ENCODE measurements around the gene CIROP.

CIROP gene

DNA sequence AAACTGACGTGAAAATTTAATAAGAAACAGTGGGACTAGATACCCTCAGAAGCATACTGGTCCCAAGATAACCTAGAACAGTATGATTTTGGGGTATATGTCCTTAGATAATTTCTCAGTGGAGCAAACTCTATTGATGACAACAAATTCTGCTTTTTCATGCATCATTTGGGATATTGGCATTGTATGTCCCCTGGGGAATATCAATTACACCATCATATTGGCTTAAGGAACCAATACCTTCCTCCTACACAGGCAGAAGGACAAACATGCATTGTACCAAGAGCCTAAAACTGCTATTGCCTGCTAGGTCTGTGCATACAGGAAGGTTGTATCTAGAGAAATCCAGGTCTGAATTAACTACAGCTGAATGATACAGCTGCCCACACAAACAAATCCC, 29.9 kb downstream of the CIROP start:
- no peaks in the 10 kb centered on the region for H3K27me3 ChIP-seq (ENCODE audit: insufficient read depth, low read length)

DNA sequence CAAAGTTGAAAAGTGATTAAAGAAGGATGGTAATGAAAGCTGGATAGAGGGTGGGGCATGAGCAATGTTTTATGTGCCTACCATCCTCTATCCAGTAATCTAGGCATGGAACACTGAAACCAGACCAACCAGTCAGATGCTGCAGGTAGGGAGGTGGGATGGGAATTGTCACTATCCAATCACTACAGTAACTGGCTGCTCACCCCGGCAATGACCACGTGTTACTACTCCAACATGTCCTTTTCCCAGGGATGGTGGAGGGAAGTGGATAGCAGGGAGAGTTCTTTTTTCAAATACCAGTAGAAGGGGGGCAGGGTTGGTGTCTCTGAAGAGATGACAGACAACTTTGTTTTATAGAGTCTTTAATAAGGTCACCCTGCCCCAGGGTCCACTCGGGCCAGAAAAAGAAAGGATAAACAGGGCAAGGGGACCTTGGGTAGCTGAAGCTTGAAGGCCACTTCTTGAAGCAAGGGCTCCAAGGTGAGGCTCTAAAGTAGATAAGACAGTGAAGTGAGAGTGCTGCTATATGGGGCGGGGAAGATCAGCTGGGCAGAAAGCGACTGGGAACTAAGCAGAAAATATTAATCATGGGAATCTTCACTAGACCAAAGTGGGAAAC, 32.8 kb downstream of the CIROP start:
- peaks cover 13% of the 10 kb centered on the region for H3K79me1 ChIP-seq (ENCODE audit: low read length)
- H3K23ac ChIP-seq (ENCODE audit: low read length), result no peak overlapping the region
- H3K4me3 ChIP-seq (ENCODE audit: low read depth, low read length), result no peak overlapping the region
- no CpG with 5 or more reads among the region's 5 CpGs for WGBS (ENCODE audit: extremely low coverage, insufficient coverage, insufficient read length)
- H3K9me3 ChIP-seq (ENCODE audit: insufficient read depth, low read depth, low read length), result no peaks in the 10 kb centered on the region
- no peak overlapping the region for H2AFZ ChIP-seq (ENCODE audit: insufficient read depth, low read length, poor library complexity)
- no peaks in the 10 kb centered on the region for H3K27me3 ChIP-seq (ENCODE audit: insufficient read depth, low read length)
- no peak overlapping the region for H3K18ac ChIP-seq (ENCODE audit: low read length)
- H3K79me2 ChIP-seq (ENCODE audit: control insufficient read depth, insufficient read depth, low read length, poor library complexity), result peaks cover 14% of the 10 kb centered on the region
- no peak overlapping the region for H2BK12ac ChIP-seq (ENCODE audit: low read length)
- no peak overlapping the region for H2BK120ac ChIP-seq (ENCODE audit: insufficient read depth, low read length, poor library complexity)
- no peak overlapping the region for H2AK5ac ChIP-seq (ENCODE audit: low read length)
- H4K91ac ChIP-seq (ENCODE audit: low read depth, low read length), result peak overlapping the region; percentile 29
- H3K14ac ChIP-seq (ENCODE audit: low read length), result no peak overlapping the region
- H3K4me1 ChIP-seq (ENCODE audit: control insufficient read depth in 1 of 2, insufficient read depth in 2 of 2, low read length in 2 of 2), result peaks cover 21 to 22% of the 10 kb centered on the region in 2 experiments
- peaks cover 19 to 44% of the 10 kb centered on the region in 2 experiments for H3K36me3 ChIP-seq (ENCODE audit: control insufficient read depth in 1 of 2, insufficient read depth in 2 of 2, low read length in 2 of 2)
- peak overlapping the region; percentile 56 for H3K4me2 ChIP-seq (ENCODE audit: low read length)
- no peak overlapping the region for H3K4ac ChIP-seq (ENCODE audit: low read depth, low read length)
- DNase-seq, result peak; percentile 54 to 69
- H3K27ac ChIP-seq (ENCODE audit: low read depth, low read length), result peak overlapping the region; percentile 54
- no peak overlapping the region for H4K12ac ChIP-seq (ENCODE audit: low read depth, low read length)
- H4K8ac ChIP-seq (ENCODE audit: low read depth, low read length), result no peak overlapping the region
- no peak overlapping the region for H2BK5ac ChIP-seq (ENCODE audit: low read depth, low read length, poor library complexity)
- H3K9ac ChIP-seq (ENCODE audit: low read length), result no peak overlapping the region

More for the DNA sequence above, 29.9 kb downstream of the CIROP start:
- no peak overlapping the region for H2BK12ac ChIP-seq (ENCODE audit: low read length)
- H3K79me1 ChIP-seq (ENCODE audit: low read length), result peaks cover 18% of the 10 kb centered on the region
- H3K18ac ChIP-seq (ENCODE audit: low read length), result no peak overlapping the region
- peaks cover 8% of the 10 kb centered on the region for H3K79me2 ChIP-seq (ENCODE audit: control insufficient read depth, insufficient read depth, low read length, poor library complexity)
- peaks cover 22 to 23% of the 10 kb centered on the region in 2 experiments for H3K4me1 ChIP-seq (ENCODE audit: control insufficient read depth in 1 of 2, insufficient read depth in 2 of 2, low read length in 2 of 2)
- peaks cover 7 to 36% of the 10 kb centered on the region in 2 experiments for H3K36me3 ChIP-seq (ENCODE audit: control insufficient read depth in 1 of 2, insufficient read depth in 2 of 2, low read length in 2 of 2)
- H3K23ac ChIP-seq (ENCODE audit: low read length), result no peak overlapping the region
- H3K9ac ChIP-seq (ENCODE audit: low read length), result no peak overlapping the region
- H2BK120ac ChIP-seq (ENCODE audit: insufficient read depth, low read length, poor library complexity), result no peak overlapping the region
- no CpG with 5 or more reads among the region's 1 CpG for WGBS (ENCODE audit: extremely low coverage, insufficient coverage, insufficient read length)
- no peak overlapping the region for H4K91ac ChIP-seq (ENCODE audit: low read depth, low read length)
- no peak overlapping the region for H4K8ac ChIP-seq (ENCODE audit: low read depth, low read length)
- no peak overlapping the region for H3K4ac ChIP-seq (ENCODE audit: low read depth, low read length)
- no peak overlapping the region for H2AK5ac ChIP-seq (ENCODE audit: low read length)
- no peak overlapping the region for H4K12ac ChIP-seq (ENCODE audit: low read depth, low read length)
- H3K9me3 ChIP-seq (ENCODE audit: insufficient read depth, low read depth, low read length), result no peaks in the 10 kb centered on the region
- no peak overlapping the region for H3K4me3 ChIP-seq (ENCODE audit: low read depth, low read length)
- no peak overlapping the region for H2AFZ ChIP-seq (ENCODE audit: insufficient read depth, low read length, poor library complexity)
- no peak overlapping the region for H3K4me2 ChIP-seq (ENCODE audit: low read length)
- no peak for DNase-seq
- H2BK5ac ChIP-seq (ENCODE audit: low read depth, low read length, poor library complexity), result no peak overlapping the region
- H3K27ac ChIP-seq (ENCODE audit: low read depth, low read length), result no peak overlapping the region
- no peak overlapping the region for H3K14ac ChIP-seq (ENCODE audit: low read length)

DNA sequence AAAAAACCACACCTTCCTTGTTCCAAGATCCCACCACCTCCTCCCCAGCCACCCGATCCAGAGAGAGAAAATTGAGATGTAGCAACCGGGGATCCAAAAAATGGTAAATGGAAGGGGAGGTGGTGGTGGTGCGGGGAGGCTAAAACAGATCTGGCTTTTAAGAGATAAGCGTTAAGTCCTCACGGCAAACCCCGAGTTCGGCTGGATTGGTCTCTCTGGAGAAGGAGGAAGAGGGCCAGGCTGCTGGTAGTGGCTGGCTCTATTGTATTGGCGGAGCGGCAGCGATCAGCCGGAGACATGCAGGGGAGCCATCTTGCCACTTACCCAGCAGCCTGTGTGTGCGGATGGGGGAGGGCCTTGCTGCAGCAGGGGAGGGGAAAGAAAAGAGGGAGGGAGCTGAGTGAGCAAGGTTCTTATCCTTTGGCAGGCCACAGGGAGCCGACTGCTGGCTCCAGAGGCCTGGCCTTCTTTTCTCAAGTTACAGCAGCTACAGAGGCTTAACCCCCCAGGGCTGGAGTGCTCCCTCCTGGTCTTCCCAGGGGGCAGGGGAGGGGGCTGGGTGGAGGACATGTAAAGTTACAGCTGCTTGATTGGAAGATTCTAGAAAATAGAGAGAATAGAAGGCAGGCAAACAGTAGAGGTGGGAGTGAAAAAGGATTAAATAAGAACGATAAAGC, 33.4 kb downstream of the CIROP start:
- H4K91ac ChIP-seq (ENCODE audit: low read depth, low read length), result peak overlapping the region; percentile 84
- H3K9ac ChIP-seq (ENCODE audit: low read length), result peak overlapping the region; percentile 91
- peak; percentile 79 to 80 for DNase-seq
- peak overlapping the region; percentile 78 for H3K27ac ChIP-seq (ENCODE audit: low read depth, low read length)
- H3K14ac ChIP-seq (ENCODE audit: low read length), result peak overlapping the region; percentile 90
- H2BK5ac ChIP-seq (ENCODE audit: low read depth, low read length, poor library complexity), result peak overlapping the region; percentile 60
- H3K18ac ChIP-seq (ENCODE audit: low read length), result peak overlapping the region; percentile 78
- no peaks in the 10 kb centered on the region for H3K9me3 ChIP-seq (ENCODE audit: insufficient read depth, low read depth, low read length)
- H4K12ac ChIP-seq (ENCODE audit: low read depth, low read length), result peak overlapping the region; percentile 75
- peak overlapping the region; percentile 8 for H2AK5ac ChIP-seq (ENCODE audit: low read length)
- H3K27me3 ChIP-seq (ENCODE audit: insufficient read depth, low read length), result no peaks in the 10 kb centered on the region
- WGBS (ENCODE audit: extremely low coverage, insufficient coverage, insufficient read length), result 100% methylated on average over 1 of the region's 14 CpGs
- H3K4me2 ChIP-seq (ENCODE audit: low read length), result peak overlapping the region; percentile 64
- H3K79me1 ChIP-seq (ENCODE audit: low read length), result peaks cover 13% of the 10 kb centered on the region
- peaks cover 24 to 47% of the 10 kb centered on the region in 2 experiments for H3K36me3 ChIP-seq (ENCODE audit: control insufficient read depth in 1 of 2, insufficient read depth in 2 of 2, low read length in 2 of 2)
- H3K4me3 ChIP-seq (ENCODE audit: low read depth, low read length), result peak overlapping the region; percentile 84
- H4K8ac ChIP-seq (ENCODE audit: low read depth, low read length), result peak overlapping the region; percentile 38
- peak overlapping the region; percentile 8 for H2AFZ ChIP-seq (ENCODE audit: insufficient read depth, low read length, poor library complexity)
- peaks cover 14% of the 10 kb centered on the region for H3K79me2 ChIP-seq (ENCODE audit: control insufficient read depth, insufficient read depth, low read length, poor library complexity)
- H2BK12ac ChIP-seq (ENCODE audit: low read length), result no peak overlapping the region
- H3K4me1 ChIP-seq (ENCODE audit: control insufficient read depth in 1 of 2, insufficient read depth in 2 of 2, low read length in 2 of 2), result peaks cover 18% of the 10 kb centered on the region in 2 experiments
- peak overlapping the region; percentile 85 for H3K4ac ChIP-seq (ENCODE audit: low read depth, low read length)
- no peak overlapping the region for H3K23ac ChIP-seq (ENCODE audit: low read length)
- H2BK120ac ChIP-seq (ENCODE audit: insufficient read depth, low read length, poor library complexity), result peak overlapping the region; percentile 67

DNA sequence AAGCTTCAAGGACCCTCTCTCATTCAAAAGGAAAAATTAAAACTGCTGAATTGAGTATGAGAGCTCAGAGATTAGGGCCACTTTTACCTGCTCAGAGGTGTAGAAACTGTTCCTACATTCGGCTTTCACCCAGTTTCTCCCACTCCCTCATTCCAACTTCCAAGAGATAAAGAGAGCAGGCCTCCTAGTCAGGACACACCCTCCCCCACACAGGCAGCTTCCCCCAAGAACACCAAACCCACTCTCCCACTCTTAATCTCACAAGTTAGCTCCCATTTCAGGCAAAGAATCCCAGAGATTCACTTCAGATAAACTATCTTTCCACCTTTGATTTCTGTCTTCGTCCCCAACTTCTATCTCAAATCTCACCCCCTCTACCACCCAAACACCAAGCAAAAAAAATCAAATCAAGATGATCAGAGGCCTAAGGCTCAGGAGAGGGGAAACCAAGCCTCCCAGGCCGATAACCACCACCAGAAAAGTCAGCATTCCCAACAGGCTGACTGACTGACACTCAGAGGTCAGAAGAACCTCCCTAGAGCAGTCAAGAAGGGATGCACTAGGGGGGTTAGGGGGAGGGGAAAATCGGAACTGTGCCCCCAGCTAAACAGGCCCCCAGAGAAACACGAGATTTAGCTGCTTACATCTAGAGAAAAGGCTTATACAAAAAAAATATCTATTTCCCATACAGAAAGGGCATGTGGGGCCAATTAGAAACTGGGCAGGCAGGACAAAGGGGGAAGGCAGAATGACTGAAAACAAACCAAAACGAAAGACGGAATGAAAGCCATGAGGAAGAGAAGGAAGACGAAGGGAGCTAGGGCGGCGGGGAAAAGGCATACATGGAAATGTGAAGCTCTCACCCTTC, 34.3 kb downstream of the CIROP start:
- peak in 1 of 2 donors; percentile 18 for DNase-seq
- Histone ChIP-seq H3K4me1 (ENCODE audit: control insufficient read depth in 1 of 2, insufficient read depth in 2 of 2, low read length in 2 of 2) (peaks cover 13% of the 10 kb centered on the region in 2 experiments), H2AFZ (ENCODE audit: insufficient read depth, low read length, poor library complexity) (no peak overlapping the region), H3K79me2 (ENCODE audit: control insufficient read depth, insufficient read depth, low read length, poor library complexity) (peaks cover 14% of the 10 kb centered on the region), H2BK12ac (ENCODE audit: low read length) (no peak overlapping the region), H3K18ac (ENCODE audit: low read length) (no peak overlapping the region), H3K36me3 (ENCODE audit: control insufficient read depth in 1 of 2, insufficient read depth in 2 of 2, low read length in 2 of 2) (peaks cover 27 to 51% of the 10 kb centered on the region in 2 experiments), H3K9me3 (ENCODE audit: insufficient read depth, low read depth, low read length) (no peaks in the 10 kb centered on the region), H4K8ac (ENCODE audit: low read depth, low read length) (peak overlapping the region; percentile 40), H2BK120ac (ENCODE audit: insufficient read depth, low read length, poor library complexity) (peak overlapping the region; percentile 16), H3K23ac (ENCODE audit: low read length) (no peak overlapping the region), H3K4me3 (ENCODE audit: low read depth, low read length) (peak overlapping the region; percentile 63), H3K14ac (ENCODE audit: low read length) (peak overlapping the region; percentile 22), H3K79me1 (ENCODE audit: low read length) (peaks cover 10% of the 10 kb centered on the region), H2AK5ac (ENCODE audit: low read length) (peak overlapping the region; percentile 1), H3K9ac (ENCODE audit: low read length) (peak overlapping the region; percentile 81), H3K27me3 (ENCODE audit: insufficient read depth, low read length) (no peaks in the 10 kb centered on the region), H2BK5ac (ENCODE audit: low read depth, low read length, poor library complexity) (peak overlapping the region; percentile 23), H3K4ac (ENCODE audit: low read depth, low read length) (peak overlapping the region; percentile 12), H4K12ac (ENCODE audit: low read depth, low read length) (no peak overlapping the region), H4K91ac (ENCODE audit: low read depth, low read length) (peak overlapping the region; percentile 36), H3K4me2 (ENCODE audit: low read length) (peak overlapping the region; percentile 64), H3K27ac (ENCODE audit: low read depth, low read length) (peak overlapping the region; percentile 78)
- 100% methylated on average over 1 of the region's 10 CpGs for WGBS (ENCODE audit: extremely low coverage, insufficient coverage, insufficient read length)
